Activated naive CD4-positive, alpha-beta T cell treated with anti-CD3 and anti-CD28 coated beads, Interleukin-2, amount 50 U/mL, for 16 hours (primary cell): Measurements from ENCODE around the gene CDIPT.

ENCODE experiments used
- DNase-seq: peaks from one replicate; pipeline ENCODE4 v3.0.0-alpha.2; 2020

The CDIPT gene

DNA sequence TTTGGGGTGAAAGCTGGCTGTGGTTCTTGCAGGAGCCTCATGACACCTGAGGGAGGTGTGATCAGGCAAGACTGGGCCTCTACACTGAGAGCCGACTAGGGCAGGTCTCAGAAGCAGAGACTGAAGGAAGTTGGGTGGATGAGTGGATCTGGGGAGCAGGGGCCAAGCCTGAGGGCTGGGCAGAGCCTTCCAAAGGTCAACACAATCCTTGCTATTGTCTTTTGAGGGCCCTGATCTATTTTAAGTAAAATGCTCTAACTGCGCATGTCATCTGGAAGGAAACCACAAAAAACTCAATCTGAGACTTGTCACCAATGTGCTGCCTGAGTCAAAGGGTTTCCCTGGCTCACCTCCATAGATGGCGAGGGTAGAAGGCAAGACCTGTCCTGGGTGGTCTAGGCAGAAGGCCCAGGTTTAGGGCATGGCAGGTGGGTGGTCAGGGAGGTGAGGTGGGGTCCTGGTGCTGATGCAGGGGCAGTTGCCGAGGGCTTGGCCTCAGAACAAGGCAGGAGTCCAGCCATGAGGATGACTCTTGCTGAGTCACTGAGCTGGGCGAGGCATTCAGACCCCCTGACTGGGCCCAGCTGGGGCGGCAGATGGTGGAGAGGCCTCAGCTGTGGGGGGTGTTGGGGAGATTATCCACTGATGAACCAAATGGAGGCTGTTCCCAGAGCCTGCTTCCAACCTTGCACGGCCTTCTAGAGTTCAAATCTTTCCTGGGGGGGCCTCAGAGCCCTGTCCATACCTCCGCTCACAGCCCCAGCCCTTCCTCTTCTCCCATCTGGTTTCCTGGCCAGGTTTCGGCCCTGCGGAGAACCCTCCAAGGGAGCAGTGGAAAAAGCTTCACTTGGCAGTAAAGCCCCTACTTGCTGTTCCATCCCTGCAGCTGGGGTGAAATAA is 37.6 kb downstream of the CDIPT start:
- peak; percentile 56 for DNase-seq

DNA sequence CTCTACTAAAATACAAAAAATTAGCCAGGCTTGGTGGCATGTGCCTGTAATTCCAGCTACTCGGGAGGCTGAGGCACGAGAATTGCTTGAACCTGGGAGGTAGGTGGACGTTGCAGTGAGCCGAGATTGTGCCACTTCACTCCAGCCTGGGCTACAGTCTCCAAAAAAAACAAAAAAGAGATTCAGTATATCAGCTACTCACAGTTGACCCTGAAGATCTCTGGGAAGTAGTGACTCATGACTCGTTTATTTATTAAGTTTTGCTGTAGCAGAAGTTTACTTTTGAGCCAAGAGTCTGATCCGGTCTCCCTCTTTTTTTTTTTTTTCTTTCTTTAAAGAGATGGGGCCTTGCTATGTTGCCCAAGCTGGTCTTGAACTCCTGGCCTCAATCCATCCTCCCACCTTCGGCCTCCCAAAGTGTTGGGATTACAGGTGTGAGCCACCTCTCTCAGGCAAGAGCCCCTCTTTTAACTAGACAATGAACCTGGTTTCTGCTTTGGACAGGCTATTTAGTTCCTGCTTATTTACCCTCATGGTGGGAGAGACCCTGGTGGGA is 38.4 kb downstream of the CDIPT start:
- no peak for DNase-seq

DNA sequence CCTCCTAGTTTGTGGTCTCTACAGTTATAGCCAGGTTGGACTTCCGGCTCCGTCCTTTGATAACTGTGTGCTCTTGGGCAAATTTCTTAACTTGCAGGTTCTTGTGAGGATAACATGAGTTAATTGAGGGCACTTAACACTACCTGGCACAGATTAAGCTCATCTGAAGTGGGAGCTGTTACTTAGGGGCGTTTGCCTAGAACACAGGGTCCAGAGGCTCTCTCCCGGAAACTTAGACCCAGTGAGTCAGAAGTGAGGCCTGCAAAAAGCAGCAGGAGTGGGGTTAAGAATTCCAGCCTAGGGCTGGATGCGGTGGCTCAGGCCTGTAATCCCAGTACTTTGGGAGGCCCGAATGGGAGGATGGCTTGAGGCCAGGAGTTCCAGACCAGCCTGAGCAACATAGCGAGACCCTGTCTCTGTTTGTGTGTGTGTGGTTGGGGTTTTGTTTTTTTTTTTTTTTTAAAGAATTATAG is 41.3 kb downstream of the CDIPT start:
- DNase-seq: no peak

GRCh38 chr16:29820730-29821642 is 42.0 kb downstream of the CDIPT start:
- DNase-seq: no peak

DNA sequence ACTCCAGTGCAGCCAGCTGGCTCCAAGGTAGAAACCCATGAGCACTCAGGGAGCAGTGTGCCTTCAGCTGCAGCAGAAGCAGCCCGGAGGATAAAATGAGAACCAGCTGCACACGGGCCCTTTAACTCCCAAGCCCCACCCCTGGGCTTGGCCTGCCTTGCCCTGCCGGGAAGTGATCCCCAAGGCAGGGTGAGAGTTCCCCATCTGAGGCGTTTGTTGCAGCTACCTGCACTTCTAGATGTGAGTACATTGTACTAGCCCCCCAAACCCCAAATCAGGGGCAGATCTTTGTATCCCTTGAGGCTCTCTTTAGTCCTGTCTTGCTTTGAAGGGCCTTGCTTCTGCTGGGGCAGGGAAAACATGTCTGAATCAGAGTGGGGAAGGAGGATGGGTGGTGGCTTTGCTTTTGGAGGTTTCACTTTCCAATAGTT is 42.7 kb downstream of the CDIPT start, which contains the start of gene MVP:
Gene MVP (plus strand): TSS at position 192 of the 431 bp plus-strand sequence. CDS start 10,088 bp downstream, outside the sequence.
- DNase-seq: peak; percentile 53

DNA sequence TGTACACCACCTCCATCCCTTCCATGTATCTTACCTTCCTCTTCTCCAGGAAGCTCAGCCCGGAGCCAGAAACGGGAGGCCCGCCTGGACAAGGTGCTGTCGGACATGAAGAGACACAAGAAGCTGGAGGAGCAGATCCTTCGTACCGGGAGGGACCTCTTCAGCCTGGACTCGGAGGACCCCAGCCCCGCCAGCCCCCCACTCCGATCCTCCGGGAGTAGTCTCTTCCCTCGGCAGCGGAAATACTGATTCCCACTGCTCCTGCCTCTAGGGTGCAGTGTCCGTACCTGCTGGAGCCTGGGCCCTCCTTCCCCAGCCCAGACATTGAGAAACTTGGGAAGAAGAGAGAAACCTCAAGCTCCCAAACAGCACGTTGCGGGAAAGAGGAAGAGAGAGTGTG is 43.5 kb downstream of the CDIPT start:
- no peak for DNase-seq

DNA sequence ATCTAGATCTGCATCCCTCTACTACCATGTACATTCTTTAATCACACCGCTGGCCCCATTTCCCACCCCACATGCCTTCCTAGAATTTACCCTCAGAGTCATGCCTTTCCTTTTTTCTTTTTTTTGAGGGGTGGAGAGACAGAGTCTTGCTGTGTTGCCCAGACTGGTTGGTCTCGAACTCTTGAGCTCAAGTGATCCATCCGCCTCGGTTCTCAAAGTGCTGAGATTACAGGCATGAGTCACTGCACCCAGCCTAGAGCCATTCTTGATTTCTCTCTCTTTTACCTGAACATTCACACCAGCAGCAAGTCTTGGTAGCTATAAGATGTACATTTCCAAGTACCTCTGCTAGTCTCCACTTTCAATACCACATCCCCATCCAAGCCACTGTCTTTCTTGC is 44.9 kb downstream of the CDIPT start:
- no peak for DNase-seq

- DNase-seq: peak; percentile 57
These were observed 46.2 kb downstream of the CDIPT start for GRCh38 chr16:29816694-29817441.

DNA sequence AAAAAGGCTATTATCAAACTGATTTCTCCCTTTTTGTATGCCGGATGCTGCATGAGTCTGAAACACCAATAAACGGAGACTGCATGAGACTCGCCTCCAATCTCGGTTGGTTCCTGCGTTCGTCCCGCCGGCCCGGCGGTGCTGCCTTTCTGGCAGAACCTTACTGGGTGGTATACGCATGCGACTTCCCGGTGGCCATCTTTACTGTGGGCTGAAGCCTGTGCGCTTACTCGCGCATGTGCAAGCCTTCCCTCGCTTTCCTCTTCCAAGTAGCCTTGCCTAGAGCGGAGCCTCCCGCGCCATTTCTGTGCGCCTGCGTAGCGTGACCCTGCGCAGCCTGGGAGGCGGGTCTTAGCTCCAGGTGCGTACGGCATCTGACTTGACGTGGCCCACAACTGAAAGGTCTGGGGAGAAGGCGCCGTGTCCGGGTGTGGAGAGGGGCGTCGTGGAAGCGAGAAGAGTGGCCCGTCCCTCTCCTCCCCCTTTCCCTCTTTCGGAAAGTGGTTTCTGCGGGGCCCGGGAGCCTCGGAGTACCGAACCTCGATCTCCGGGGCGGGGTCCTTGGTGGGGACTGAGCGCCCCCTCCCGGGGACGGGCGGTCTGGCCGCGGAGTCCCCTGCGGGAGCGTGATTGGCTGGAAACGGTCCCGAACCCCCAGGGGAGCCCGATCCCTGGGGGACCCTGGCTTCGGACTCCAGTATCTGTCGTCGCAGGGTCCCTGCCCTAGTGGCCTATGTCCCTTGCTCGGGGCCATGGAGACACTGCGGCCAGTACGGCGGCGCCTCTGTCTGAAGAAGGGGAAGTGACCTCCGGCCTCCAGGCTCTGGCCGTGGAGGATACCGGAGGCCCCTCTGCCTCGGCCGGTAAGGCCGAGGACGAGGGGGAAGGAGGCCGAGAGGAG is 47.0 kb downstream of the CDIPT start, which contains the start of gene PAGR1:
Gene PAGR1 (plus strand): TSS at position 360 of the 901 bp plus-strand sequence. CDS start 374 bp downstream, at position 734.
- peak; percentile 97 for DNase-seq

GRCh38 chr16:29815032-29815721 is 47.8 kb downstream of the CDIPT start:
- DNase-seq: peak; percentile 73

- no peak for DNase-seq
These were observed 48.4 kb downstream of the CDIPT start for GRCh38 chr16:29814592-29814991.

GRCh38 chr16:29813644-29814562 is 49.1 kb downstream of the CDIPT start:
- DNase-seq: no peak

DNA sequence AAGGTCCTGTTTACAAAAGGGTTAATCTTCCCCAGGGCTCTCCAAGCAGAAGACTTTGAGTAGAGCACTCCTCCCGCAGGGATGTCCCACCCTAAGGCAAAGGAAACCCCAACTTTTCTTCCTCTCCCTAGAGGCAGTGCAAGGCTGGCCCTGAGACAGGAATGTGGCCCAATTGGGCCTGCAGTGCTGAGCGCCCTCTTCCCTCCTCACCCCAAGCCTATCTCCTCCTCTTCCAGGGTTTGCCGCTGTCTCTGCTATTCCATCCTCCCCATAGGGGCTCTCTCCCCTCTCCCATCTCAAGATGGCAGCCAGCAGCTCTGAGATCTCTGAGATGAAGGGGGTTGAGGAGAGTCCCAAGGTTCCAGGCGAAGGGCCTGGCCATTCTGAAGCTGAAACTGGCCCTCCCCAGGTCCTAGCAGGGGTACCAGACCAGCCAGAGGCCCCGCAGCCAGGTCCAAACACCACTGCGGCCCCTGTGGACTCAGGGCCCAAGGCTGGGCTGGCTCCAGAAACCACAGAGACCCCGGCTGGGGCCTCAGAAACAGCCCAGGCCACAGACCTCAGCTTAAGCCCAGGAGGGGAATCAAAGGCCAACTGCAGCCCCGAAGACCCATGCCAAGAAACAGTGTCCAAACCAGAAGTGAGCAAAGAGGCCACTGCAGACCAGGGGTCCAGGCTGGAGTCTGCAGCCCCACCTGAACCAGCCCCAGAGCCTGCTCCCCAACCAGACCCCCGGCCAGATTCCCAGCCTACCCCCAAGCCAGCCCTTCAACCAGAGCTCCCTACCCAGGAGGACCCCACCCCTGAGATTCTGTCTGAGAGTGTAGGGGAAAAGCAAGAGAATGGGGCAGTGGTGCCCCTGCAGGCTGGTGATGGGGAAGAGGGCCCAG is 50.0 kb downstream of the CDIPT start:
- no peak for DNase-seq

DNA sequence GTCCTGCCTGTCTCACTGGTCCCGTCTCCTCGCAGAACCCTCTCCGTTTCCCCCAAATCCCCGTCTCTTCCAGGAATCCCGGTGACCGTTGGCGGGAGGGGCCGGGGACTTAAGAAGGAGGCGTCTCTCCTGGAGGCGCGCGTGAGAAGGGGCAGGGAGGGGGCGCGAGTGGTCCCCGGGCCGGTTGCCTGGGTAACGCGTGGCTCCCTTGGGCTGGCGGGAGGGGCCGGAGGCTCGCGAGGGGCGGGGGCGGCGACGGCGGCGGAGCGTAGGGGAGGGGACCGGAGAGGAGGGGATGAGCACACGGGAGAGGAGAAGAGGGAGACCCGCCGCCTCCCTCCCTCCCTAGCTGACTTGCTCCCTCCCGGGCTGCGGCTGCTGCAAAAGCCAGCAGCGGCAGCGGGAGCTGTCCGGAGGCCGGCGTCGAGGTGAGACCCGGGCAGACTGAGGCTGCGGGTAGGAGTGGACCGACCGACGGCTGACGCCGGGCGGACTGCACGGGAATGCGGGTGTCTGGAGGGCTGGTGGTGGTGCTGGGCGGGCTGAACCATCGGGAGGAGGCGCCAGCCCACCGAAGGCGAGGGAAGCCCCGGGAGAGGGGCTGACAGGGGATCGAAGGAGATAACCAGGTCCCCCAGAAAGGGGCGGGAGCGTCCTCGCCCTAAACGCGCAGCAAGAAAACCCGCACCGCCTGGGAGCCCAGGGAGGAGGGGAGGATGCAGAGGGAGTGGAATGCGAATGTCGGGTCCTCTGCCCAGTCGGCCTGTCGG is 50.9 kb downstream of the CDIPT start, which contains the start of gene PRRT2:
Gene PRRT2 (plus strand): TSS at position 298 of the 770 bp plus-strand sequence. CDS start 862 bp downstream, outside the sequence.
- peak; percentile 52 for DNase-seq

- DNase-seq: peak; percentile 69
These were observed 51.7 kb downstream of the CDIPT start for GRCh38 chr16:29811170-29811895.

DNA sequence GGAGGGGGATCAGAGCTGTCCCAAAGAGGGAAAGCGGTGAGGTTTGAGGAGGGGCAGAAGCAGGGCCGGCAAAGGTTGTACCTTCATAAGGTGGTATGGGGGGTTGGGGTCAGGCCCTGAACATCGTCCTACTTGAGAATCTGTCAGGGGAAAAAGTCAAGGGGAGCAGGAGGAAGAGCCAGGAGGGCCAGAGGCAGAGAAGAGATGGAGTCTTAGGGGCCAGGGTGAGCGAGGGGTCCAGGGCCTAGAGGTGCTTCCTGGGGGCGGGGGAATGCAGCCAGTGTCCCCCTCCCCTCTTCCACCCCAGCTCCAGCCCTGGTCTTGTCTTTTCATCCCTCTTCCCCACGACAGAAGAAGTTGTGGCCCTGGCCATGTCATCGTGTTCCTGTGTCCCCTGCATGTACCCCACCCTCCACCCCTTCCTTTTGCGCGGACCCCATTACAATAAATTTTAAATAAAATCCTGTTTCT is 52.3 kb downstream of the CDIPT start:
- no peak for DNase-seq
